GM19238 (cell line): ENCODE data around the gene RPL22L1.
"Not testable (repeated sequence)": the region's sequence is repeated elsewhere in the genome, so short reads cannot be mapped to it uniquely, and the experiment has no call there.

ENCODE experiments used
- DNase-seq: peaks from one replicate; pipeline ENCODE4 v3.0.0; 2011; ENCODE audit warnings: low spot score; ENCODE audit not compliant: insufficient read length

Gene RPL22L1

GRCh38 chr3:170878688-170879087 is 8.7 kb upstream of the RPL22L1 start:
- DNase-seq: not testable (repeated sequence)

GRCh38 chr3:170877311-170877710 is 7.3 kb upstream of the RPL22L1 start:
- DNase-seq: not testable (repeated sequence)

- no peak for DNase-seq
These were observed 6.5 kb upstream of the RPL22L1 start for GRCh38 chr3:170876537-170876936.

GRCh38 chr3:170869239-170869590 is 780 bp downstream of the RPL22L1 start:
- DNase-seq: no peak

GRCh38 chr3:170868577-170869238 is 1.3 kb downstream of the RPL22L1 start:
- no peak for DNase-seq

GRCh38 chr3:170867143-170867937 is 2.7 kb downstream of the RPL22L1 start:
- no peak for DNase-seq

- DNase-seq: no peak
These were observed 3.5 kb downstream of the RPL22L1 start for GRCh38 chr3:170866499-170866898.

GRCh38 chr3:170865209-170866094 is 4.5 kb downstream of the RPL22L1 start:
- no peak for DNase-seq

GRCh38 chr3:170864525-170865208 is 5.3 kb downstream of the RPL22L1 start:
- DNase-seq: no peak

- no peak for DNase-seq
These were observed 6.2 kb downstream of the RPL22L1 start for GRCh38 chr3:170863816-170864215.

GRCh38 chr3:170862618-170863374 is 7.2 kb downstream of the RPL22L1 start:
- DNase-seq: no peak

- no peak for DNase-seq
These were observed 11.4 kb downstream of the RPL22L1 start for GRCh38 chr3:170858599-170858998.

GRCh38 chr3:170852324-170852723 is 17.7 kb downstream of the RPL22L1 start:
- DNase-seq: no peak

GRCh38 chr3:170848292-170848917 is 21.6 kb downstream of the RPL22L1 start:
- DNase-seq: no peak

- DNase-seq: no peak
These were observed 25.6 kb downstream of the RPL22L1 start for GRCh38 chr3:170844377-170844776.

GRCh38 chr3:170840291-170840859 is 29.6 kb downstream of the RPL22L1 start:
- DNase-seq: no peak

GRCh38 chr3:170839518-170840100 is 30.4 kb downstream of the RPL22L1 start:
- no peak for DNase-seq

- no peak for DNase-seq
These were observed 33.5 kb downstream of the RPL22L1 start for GRCh38 chr3:170836491-170836890.

GRCh38 chr3:170835336-170835735 is 34.7 kb downstream of the RPL22L1 start:
- DNase-seq: no peak
